K562 (cell line): ENCODE data around the gene FUCA1. TPM values are rescaled to one million over a fixed set of nuclear protein-coding genes. Genes with fewer than 3 reads are reported as not detected.

Experiments used
- ARID1B ChIP-seq: fragments of 450-650 bp; IDR thresholded peaks from 2 replicates; pipeline ENCODE4 v1.6.1; 2016; ENCODE audit warnings: antibody characterized with exemption, mild to moderate bottlenecking, inconsistent platforms
- ATF7 ChIP-seq: fragments of 450-650 bp; IDR thresholded peaks from 2 replicates; pipeline ENCODE4 v1.7.1; 2014; ENCODE audit warnings: mild to moderate bottlenecking, moderate library complexity
- BRD9 ChIP-seq: fragments of 450-650 bp; IDR thresholded peaks from 2 replicates; pipeline ENCODE4 v1.6.1; 2018; ENCODE audit warnings: low read depth; ENCODE audit not compliant: partially characterized antibody
- CHD4 ChIP-seq: fragments of 200-600 bp; sonication (generic); IDR thresholded peaks from 3 replicates; pipeline ENCODE4 v1.6.1; 2012; ENCODE audit warnings: low read depth, mild to moderate bottlenecking, mixed read lengths, low read length, inconsistent platforms; ENCODE audit not compliant: insufficient read depth, insufficient replicate concordance, poor library complexity, severe bottlenecking
- CTCF ChIP-seq, 3 experiments: IDR thresholded peaks in 2 of 3; conservative IDR thresholded peaks in 1 of 3; 2 replicates each; pipeline ENCODE4 v1.5.1; 2011 to 2012; ENCODE audit warnings: low read length in 3 of 3, mild to moderate bottlenecking in 3 of 3, control low read depth in 2 of 3, improper control_type of control experiment in 1 of 3, inconsistent platforms in 1 of 3, low read depth in 1 of 3, mixed read lengths in 1 of 3, moderate library complexity in 1 of 3; ENCODE audit not compliant: insufficient read depth in 2 of 3
- FOXP1 ChIP-seq: sonication (generic); formaldehyde crosslinking; IDR thresholded peaks from 2 replicates; pipeline ENCODE4 v1.8.0; 2022; ENCODE audit warnings: mild to moderate bottlenecking, missing genetic modification reagents
- KAT2B ChIP-seq: IDR thresholded peaks from one replicate; pipeline ENCODE4 v1.6.1; 2012; ENCODE audit warnings: low read depth, mild to moderate bottlenecking, control low read depth, inconsistent platforms, low read length, moderate library complexity
- MYBL2 ChIP-seq, 2 experiments: fragments of 450-650 bp in 1 of 2; sonication (generic) in 1 of 2; formaldehyde crosslinking in 1 of 2; IDR thresholded peaks; 2 replicates each; pipeline versions ENCODE4 v1.6.1 to v1.8.1; 2017 to 2022; ENCODE audit warnings: borderline replicate concordance in 1 of 2, inconsistent platforms in 1 of 2, low read depth in 1 of 2, mild to moderate bottlenecking in 1 of 2, missing genetic modification reagents in 1 of 2, moderate library complexity in 1 of 2
- PYGO2 ChIP-seq: fragments of 450-650 bp; IDR thresholded peaks from 2 replicates; pipeline ENCODE4 v1.6.1; 2016; ENCODE audit warnings: mild to moderate bottlenecking, missing genetic modification characterization, moderate library complexity, missing compliant biosample characterization
- RBM25 ChIP-seq: fragments of 200-400 bp; formaldehyde crosslinking; IDR thresholded peaks from 2 replicates; pipeline ENCODE4 v1.6.1; 2018; ENCODE audit warnings: low read length, low read depth, moderate library complexity; ENCODE audit not compliant: severe bottlenecking
- SAFB ChIP-seq: fragments of 200-400 bp; formaldehyde crosslinking; IDR thresholded peaks from 2 replicates; pipeline ENCODE4 v1.6.1; 2017; ENCODE audit warnings: low read depth, low read length, borderline replicate concordance
- SIN3A ChIP-seq, 2 experiments: fragments of 150-350 bp in 1 of 2; IDR thresholded peaks; 2 replicates each; pipeline ENCODE4 v1.6.1; 2011 to 2016; ENCODE audit warnings: borderline replicate concordance in 2 of 2, low read depth in 2 of 2, low read length in 2 of 2, mild to moderate bottlenecking in 2 of 2, moderate library complexity in 2 of 2; ENCODE audit not compliant: control insufficient read depth in 1 of 2
- SMAD2 ChIP-seq: fragments of 150-350 bp; IDR thresholded peaks from 2 replicates; pipeline ENCODE4 v1.6.1; 2014; ENCODE audit warnings: low read depth, mild to moderate bottlenecking, low read length
- SPI1 ChIP-seq: IDR thresholded peaks from 2 replicates; pipeline ENCODE4 v1.6.1; 2011; ENCODE audit warnings: low read depth, low read length, control low read depth, borderline replicate concordance
- TAF15 ChIP-seq: fragments of 200-400 bp; formaldehyde crosslinking; IDR thresholded peaks from 2 replicates; pipeline ENCODE4 v1.6.1; 2017; ENCODE audit warnings: mild to moderate bottlenecking, low read depth, low read length, moderate library complexity
- TARDBP ChIP-seq: fragments of 450-650 bp; IDR thresholded peaks from 2 replicates; pipeline ENCODE4 v1.6.1; 2016
- ZBTB1 ChIP-seq: sonication (generic); formaldehyde crosslinking; IDR thresholded peaks from 2 replicates; pipeline ENCODE4 v1.8.1; 2023; ENCODE audit warnings: missing genetic modification reagents, low read depth, mild to moderate bottlenecking, borderline replicate concordance
- polyA plus RNA-seq, 8 experiments: library from polyadenylated mRNA; depleted of rRNA in 4 of 8; stranded (reverse) in 5 of 8; unstranded in 3 of 8; fragments of >200 nt; fragmentation: Nextera tagmentation in 2 of 8; fragmentation: Illumina TruSeq in 1 of 8; extraction: Ambion mirVana in 2 of 8; extraction: Trizol in 1 of 8; gene quantifications; 2 replicates each; pipeline versions ENCODE4 v1.2.1 to v1.2.3, GENCODE V29; 2011 to 2014; ENCODE audit warnings: inconsistent platforms in 1 of 8, missing spikeins in 1 of 8
- total RNA-seq, 7 experiments: library from RNA; depleted of rRNA in 6 of 7; stranded (reverse); fragments of >200 nt in 6 of 7; fragmentation: Illumina TruSeq in 2 of 7; extraction: Trizol in 2 of 7; gene quantifications; 2 replicates each; pipeline versions ENCODE4 v1.2.1 to v1.2.3, GENCODE V29; 2011 to 2021; ENCODE audit warnings: low replicate concordance in 1 of 7
- TF ChIP-seq, protein P1 (sequence below): fragments of 450-650 bp; IDR thresholded peaks from 2 replicates; pipeline ENCODE4 v1.6.1; 2017; ENCODE audit warnings: antibody characterized with exemption
- TF ChIP-seq, protein P2 (sequence below): fragments of 250-450 bp; sonication (Bioruptor Pico); IDR thresholded peaks from 2 replicates; pipeline ENCODE4 v1.4.0; 2020; ENCODE audit warnings: borderline replicate concordance
- TF ChIP-seq, protein P3 (sequence below): fragments of 450-650 bp; IDR thresholded peaks from 2 replicates; pipeline ENCODE4 v1.6.1; 2016; ENCODE audit warnings: low read depth, mild to moderate bottlenecking, moderate library complexity

The FUCA1 gene
- total and polyA plus RNA-seq, 9 of the 15 experiments (the other 6 are each of a cell fraction or from before 2014, with no cell fraction given): 7.0 to 20.5 (median 13.5) TPM

- TF ChIP-seq CTCF (IDR thresholded peaks at IDR 0.05 in 2 of 3, conservative IDR thresholded peaks at IDR 0.05 in 1 of 3; ENCODE audit: insufficient read depth in 2 of 3, low read depth in 1 of 3, low read length in 3 of 3) (peak; percentile 90 to 96 (median 95)), PYGO2 (tag) (no peak), FOXP1 (CRISPR knock-in tag) (no peak), ATF7 (peak; percentile 42; the same call in 1 of the 2 replicates), ZBTB1 (CRISPR knock-in tag) (no peak; the same call in 1 of the 2 replicates), BRD9 (peak; percentile 34), SPI1 (peak; percentile 94), MYBL2 (IDR thresholded peaks at IDR 0.05; ENCODE audit: low read depth) (no peak), MYBL2 (CRISPR knock-in tag; IDR thresholded peaks at IDR 0.05; ENCODE audit: borderline replicate concordance) (no peak), SAFB (no peak), CHD4 (no peak), RBM25 (no peak), ARID1B (peak; percentile 59), TAF15 (no peak), SIN3A (IDR thresholded peaks at IDR 0.05; ENCODE audit: borderline replicate concordance in 2 of 2, control insufficient read depth in 1 of 2, low read depth in 2 of 2, low read length in 2 of 2) (no peak), SMAD2 (no peak), TARDBP (0 out of 2 replicates have a peak, but pooled peaks have one; percentile 67), KAT2B (no peak)
- TF ChIP-seq, protein P1, sequence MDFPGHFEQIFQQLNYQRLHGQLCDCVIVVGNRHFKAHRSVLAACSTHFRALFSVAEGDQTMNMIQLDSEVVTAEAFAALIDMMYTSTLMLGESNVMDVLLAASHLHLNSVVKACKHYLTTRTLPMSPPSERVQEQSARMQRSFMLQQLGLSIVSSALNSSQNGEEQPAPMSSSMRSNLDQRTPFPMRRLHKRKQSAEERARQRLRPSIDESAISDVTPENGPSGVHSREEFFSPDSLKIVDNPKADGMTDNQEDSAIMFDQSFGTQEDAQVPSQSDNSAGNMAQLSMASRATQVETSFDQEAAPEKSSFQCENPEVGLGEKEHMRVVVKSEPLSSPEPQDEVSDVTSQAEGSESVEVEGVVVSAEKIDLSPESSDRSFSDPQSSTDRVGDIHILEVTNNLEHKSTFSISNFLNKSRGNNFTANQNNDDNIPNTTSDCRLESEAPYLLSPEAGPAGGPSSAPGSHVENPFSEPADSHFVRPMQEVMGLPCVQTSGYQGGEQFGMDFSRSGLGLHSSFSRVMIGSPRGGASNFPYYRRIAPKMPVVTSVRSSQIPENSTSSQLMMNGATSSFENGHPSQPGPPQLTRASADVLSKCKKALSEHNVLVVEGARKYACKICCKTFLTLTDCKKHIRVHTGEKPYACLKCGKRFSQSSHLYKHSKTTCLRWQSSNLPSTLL: peak; percentile 69; the same call in 1 of the 2 replicates
- TF ChIP-seq, protein P2, sequence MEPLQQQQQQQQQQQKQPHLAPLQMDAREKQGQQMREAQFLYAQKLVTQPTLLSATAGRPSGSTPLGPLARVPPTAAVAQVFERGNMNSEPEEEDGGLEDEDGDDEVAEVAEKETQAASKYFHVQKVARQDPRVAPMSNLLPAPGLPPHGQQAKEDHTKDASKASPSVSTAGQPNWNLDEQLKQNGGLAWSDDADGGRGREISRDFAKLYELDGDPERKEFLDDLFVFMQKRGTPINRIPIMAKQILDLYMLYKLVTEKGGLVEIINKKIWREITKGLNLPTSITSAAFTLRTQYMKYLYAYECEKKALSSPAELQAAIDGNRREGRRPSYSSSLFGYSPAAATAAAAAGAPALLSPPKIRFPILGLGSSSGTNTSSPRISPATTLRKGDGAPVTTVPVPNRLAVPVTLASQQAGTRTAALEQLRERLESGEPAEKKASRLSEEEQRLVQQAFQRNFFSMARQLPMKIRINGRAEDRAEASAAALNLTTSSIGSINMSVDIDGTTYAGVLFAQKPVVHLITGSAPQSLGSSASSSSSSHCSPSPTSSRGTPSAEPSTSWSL (CRISPR knock-in tag): 0 out of 2 replicates have a peak, but pooled peaks have one; percentile 46
- TF ChIP-seq, protein P3, sequence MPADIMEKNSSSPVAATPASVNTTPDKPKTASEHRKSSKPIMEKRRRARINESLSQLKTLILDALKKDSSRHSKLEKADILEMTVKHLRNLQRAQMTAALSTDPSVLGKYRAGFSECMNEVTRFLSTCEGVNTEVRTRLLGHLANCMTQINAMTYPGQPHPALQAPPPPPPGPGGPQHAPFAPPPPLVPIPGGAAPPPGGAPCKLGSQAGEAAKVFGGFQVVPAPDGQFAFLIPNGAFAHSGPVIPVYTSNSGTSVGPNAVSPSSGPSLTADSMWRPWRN: no peak
Observed at GRCh38 chr1:23916209-23917131, 48.4 kb upstream of the FUCA1 start (continued).
